Measurements from ENCODE around the gene GPR45.

Gene GPR45

DNA sequence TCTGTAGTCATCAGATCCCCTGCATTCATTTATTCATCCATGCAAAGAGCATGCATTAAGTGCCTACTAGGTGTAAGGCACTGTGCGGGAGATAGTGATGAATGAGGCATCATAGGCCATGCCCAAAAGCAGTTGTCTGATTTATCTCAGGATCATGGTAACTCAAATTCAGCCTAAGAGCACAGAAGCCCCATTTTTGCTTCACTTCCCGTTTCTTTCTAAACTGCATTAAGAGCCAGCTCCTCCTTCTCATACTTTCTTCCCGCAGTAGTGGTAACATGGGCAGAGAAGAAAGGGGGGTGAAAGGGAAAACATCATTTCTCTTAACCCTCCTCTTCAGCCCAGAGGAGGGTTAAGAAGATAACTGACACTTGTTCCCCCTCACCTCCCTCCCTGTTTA, 2.9 kb downstream of the GPR45 start:
- H3K27ac ChIP-seq: no peak overlapping the region

GRCh38 chr2:105248316-105249070, 7.0 kb downstream of the GPR45 start:
- H3K27ac ChIP-seq: peak overlapping the region; percentile 78
- TF ChIP-seq CTCF (conservative IDR thresholded peaks at IDR 0.05): no peak

More for the DNA sequence above, 2.9 kb downstream of the GPR45 start:
- no peak for TF ChIP-seq CTCF (conservative IDR thresholded peaks at IDR 0.05)

GRCh38 chr2:105249181-105249580, 7.6 kb downstream of the GPR45 start:
- TF ChIP-seq CTCF (conservative IDR thresholded peaks at IDR 0.05): no peak
- peak overlapping the region; percentile 78 for H3K27ac ChIP-seq

DNA sequence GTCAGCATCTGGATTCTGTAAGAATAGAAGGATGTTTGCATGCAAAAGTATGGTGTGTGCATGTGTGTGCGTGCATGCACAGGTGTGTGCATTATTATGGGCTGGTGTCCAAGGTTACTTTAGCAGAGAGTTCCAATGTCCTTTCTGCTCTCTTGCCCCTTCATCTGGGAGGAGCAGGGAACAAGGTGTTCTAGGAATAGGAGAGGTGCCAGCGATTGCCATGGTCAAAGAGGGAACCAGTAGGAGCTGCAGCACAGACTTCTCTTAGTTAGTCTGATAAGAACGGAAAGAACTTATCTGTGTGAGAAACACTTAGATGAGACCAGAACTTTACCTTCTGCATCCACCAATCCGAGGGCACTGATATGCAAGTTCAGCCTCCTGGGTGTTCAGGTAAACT, 8.3 kb downstream of the GPR45 start:
- peak overlapping the region; percentile 78 for H3K27ac ChIP-seq
- no peak for TF ChIP-seq CTCF (conservative IDR thresholded peaks at IDR 0.05)

DNA sequence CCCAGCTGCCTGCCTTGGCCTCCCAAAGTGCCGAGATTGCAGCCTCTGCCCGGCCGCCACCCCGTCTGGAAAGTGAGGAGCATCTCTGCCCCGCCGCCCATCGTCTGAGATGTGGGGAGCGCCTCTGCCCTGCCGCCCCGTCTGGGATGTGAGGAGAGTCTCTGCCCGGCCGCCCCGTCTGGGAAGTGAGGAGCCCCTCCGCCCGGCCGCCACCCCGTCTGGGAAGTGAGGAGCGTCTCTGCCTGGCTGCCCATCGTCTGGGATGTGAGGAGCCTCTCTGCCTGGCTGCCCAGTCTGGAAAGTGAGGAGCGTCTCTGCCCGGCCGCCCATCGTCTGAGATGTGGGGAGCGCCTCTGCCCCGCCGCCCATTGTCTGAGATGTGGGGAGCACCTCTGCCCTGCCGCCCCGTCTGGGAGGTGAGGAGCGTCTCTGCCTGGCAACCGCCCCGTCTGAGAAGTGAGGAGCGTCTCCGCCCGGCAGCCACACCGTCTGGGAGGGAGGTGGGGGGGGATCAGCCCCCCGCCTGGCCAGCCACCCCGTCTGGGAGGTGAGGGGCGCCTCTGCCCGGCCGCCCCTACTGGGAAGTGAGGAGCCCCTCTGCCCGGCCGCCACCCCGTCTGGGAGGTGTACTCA, 9.6 kb downstream of the GPR45 start:
- H3K27ac ChIP-seq: peak overlapping the region; percentile 78

- H3K27ac ChIP-seq: no peak overlapping the region
- TF ChIP-seq CTCF (conservative IDR thresholded peaks at IDR 0.05): no peak
Observed at GRCh38 chr2:105252271-105252670, 10.7 kb downstream of the GPR45 start.

DNA sequence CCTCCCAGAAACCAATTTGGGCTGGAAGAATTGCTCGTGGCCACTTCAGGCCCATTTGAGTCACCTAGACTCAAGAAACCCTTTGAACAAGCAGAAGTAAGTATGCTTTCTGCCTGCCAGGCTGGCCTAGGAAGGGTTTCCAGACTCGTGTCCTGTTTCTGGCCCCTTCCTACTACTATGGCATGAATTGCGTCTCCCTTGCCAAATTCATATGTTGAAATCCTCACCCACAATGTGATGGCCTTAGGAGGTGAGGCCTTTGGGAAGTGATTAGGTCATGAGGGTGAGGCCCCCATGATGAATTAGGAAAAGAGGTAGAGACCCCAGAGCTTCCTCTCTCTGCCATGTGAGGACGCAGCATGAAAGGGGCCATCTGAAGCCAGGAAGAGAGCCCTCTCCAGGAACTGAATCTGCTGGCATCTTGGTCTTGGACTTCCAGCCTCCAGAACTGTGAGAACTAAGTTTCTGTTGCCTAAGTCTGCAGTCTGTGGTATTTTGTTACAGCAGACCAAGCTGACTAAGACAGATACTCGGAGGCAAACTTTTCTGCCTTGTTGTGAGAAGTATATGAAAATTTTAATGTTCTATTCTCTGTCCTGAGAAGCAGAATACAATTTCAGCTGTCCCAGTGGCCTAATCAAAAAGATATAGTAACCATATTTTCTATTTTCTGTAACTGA, 13.1 kb downstream of the GPR45 start:
- no peak for TF ChIP-seq CTCF (conservative IDR thresholded peaks at IDR 0.05)
- no peak overlapping the region for H3K27ac ChIP-seq
